Metanephros (tissue), 2 donors: ENCODE measurements around the gene INTS3. TPM values are rescaled to one million over a fixed set of nuclear protein-coding genes. Genes with fewer than 3 reads are reported as not detected.

Experiments used
- small RNA-seq: library from RNA; depleted of rRNA; stranded (forward); fragments of <200 nt; gene quantifications from one replicate; pipeline ENCODE3, GENCODE V24; 2014; ENCODE audit warnings: low replicate concordance
- total RNA-seq: library from RNA; depleted of rRNA; stranded (reverse); fragments of >200 nt; gene quantifications from one replicate; pipeline ENCODE4 v1.2.3, GENCODE V29; 2014

INTS3 gene
- 67.8 TPM for total RNA-seq

GRCh38 chr1:153727463-153728304, at the start of gene INTS3:
Gene INTS3, plus strand, starts transcription at chr1:153728050. Its CDS starts 585 bp downstream, at chr1:153728635.

GRCh38 chr1:153678519-153679336, 49.1 kb upstream of the INTS3 start, which contains the start of gene NPR1:
Gene NPR1, plus strand, starts transcription at chr1:153678688. Its CDS starts 421 bp downstream, at chr1:153679109.

GRCh38 chr1:153774780-153775457, 47.1 kb downstream of the INTS3 start, which contains the start of gene SLC27A3:
Gene SLC27A3, plus strand, starts transcription at chr1:153775407. Its CDS starts 91 bp downstream, at chr1:153775498.

Small RNA genes lying within 50 kb of the gene (small RNA-seq; reads per million reads assigned to genes)
- gene MIR8083 = not detected
- gene RF00019 = not detected
- not detected for gene RN7SL372P

Other genes with a start within 250 kb of the INTS3 start
- 221 TPM for gene S100A6, start 192.1 kb upstream of the INTS3 start, total RNA-seq
- 0.82 TPM for gene S100A5, start 187.1 kb upstream of the INTS3 start, total RNA-seq
- 37.4 TPM for gene S100A4, start 182.2 kb upstream of the INTS3 start, total RNA-seq
- not detected for gene S100A3, start 178.8 kb upstream of the INTS3 start, total RNA-seq
- gene S100A2, start 162.2 kb upstream of the INTS3 start, total RNA-seq = 5.3 TPM
- 78.6 TPM for gene S100A16, start 114.9 kb upstream of the INTS3 start, total RNA-seq
- gene S100A14, start 111.7 kb upstream of the INTS3 start, total RNA-seq = 5.7 TPM
- 71.6 TPM for gene S100A13, start 100.5 kb upstream of the INTS3 start, total RNA-seq
- gene S100A1, start 99.6 kb upstream of the INTS3 start, total RNA-seq = 5.3 TPM
- 81.1 TPM for gene CHTOP, start 94.0 kb upstream of the INTS3 start, total RNA-seq
- 39.3 TPM for gene SNAPIN, start 69.3 kb upstream of the INTS3 start, total RNA-seq
- gene ILF2, start 57.1 kb upstream of the INTS3 start, total RNA-seq = 133 TPM
- gene NPR1, start 49.4 kb upstream of the INTS3 start, total RNA-seq = 61.4 TPM
- gene SLC27A3, start 47.4 kb downstream of the INTS3 start, total RNA-seq = 30.2 TPM
- 15.9 TPM for gene GATAD2B, start 194.9 kb downstream of the INTS3 start, total RNA-seq
- 46.3 TPM for gene DENND4B, start 218.7 kb downstream of the INTS3 start, total RNA-seq
- gene CRTC2, start 230.6 kb downstream of the INTS3 start, total RNA-seq = 21.9 TPM
- 69.7 TPM for gene SLC39A1, start 235.5 kb downstream of the INTS3 start, total RNA-seq
- 15.7 TPM for gene CREB3L4, start 239.9 kb downstream of the INTS3 start, total RNA-seq
- 81.6 TPM for gene JTB, start 249.6 kb downstream of the INTS3 start, total RNA-seq